Natural killer cell (primary cell): Measurements from ENCODE around the gene METRNL. TPM values are rescaled to one million over a fixed set of nuclear protein-coding genes. Genes with fewer than 3 reads are reported as not detected.

Source experiments
- ATAC-seq, 3 donors: fragments of 150-1000 bp in 2 of 3; fragments of 200-7000 bp in 1 of 3; cut with Tn5 transposase; 1 replicate in 1 of 3; 2 replicates in 2 of 3; pipeline ENCODE4 v1.10.0; 2021; ENCODE audit warnings: mild to moderate bottlenecking in 2 of 3, moderate library complexity in 2 of 3
- DNase-seq, 2 donors: peaks; one replicate each; pipeline versions ENCODE4 v3.0.0 to v3.0.0-alpha.2; 2013 to 2021; ENCODE audit warnings: mixed read lengths in 1 of 2
- H3K27ac ChIP-seq: one replicate; pipeline ENCODE4 v1.5.1; 2013; ENCODE audit warnings: mild to moderate bottlenecking, low read length
- H3K27me3 ChIP-seq: one replicate; pipeline ENCODE4 v1.6.1; 2013; ENCODE audit warnings: low read length; ENCODE audit not compliant: control insufficient read depth, insufficient read depth
- H3K36me3 ChIP-seq: one replicate; pipeline ENCODE4 v1.6.1; 2013; ENCODE audit warnings: low read length; ENCODE audit not compliant: control insufficient read depth, insufficient read depth
- H3K4me1 ChIP-seq: one replicate; pipeline ENCODE4 v1.6.1; 2013; ENCODE audit warnings: low read length; ENCODE audit not compliant: control insufficient read depth, insufficient read depth
- H3K4me3 ChIP-seq: one replicate; pipeline ENCODE4 v1.5.1; 2013; ENCODE audit warnings: low read length
- H3K9me3 ChIP-seq: one replicate; pipeline ENCODE4 v1.6.1; 2013; ENCODE audit warnings: low read length; ENCODE audit not compliant: control insufficient read depth, insufficient read depth
- H3K27ac Mint-ChIP-seq, 2 donors: one replicate each; pipeline ENCODE4 v1.8.0; 2022; ENCODE audit warnings: mild to moderate bottlenecking in 2 of 2, mixed read lengths in 2 of 2, moderate library complexity in 1 of 2
- H3K27me3 Mint-ChIP-seq, 2 donors: one replicate each; pipeline ENCODE4 v1.8.0; 2022; ENCODE audit warnings: low read depth in 2 of 2, mixed read lengths in 2 of 2
- H3K36me3 Mint-ChIP-seq: one replicate; pipeline ENCODE4 v1.8.0; 2022; ENCODE audit warnings: mixed read lengths
- H3K4me1 Mint-ChIP-seq, 2 donors: one replicate each; pipeline ENCODE4 v1.8.0; 2022; ENCODE audit warnings: mixed read lengths in 2 of 2
- H3K4me3 Mint-ChIP-seq: one replicate; pipeline ENCODE4 v1.8.0; 2022; ENCODE audit warnings: mild to moderate bottlenecking, moderate library complexity, mixed read lengths
- H3K9me3 Mint-ChIP-seq, 2 donors: one replicate each; pipeline ENCODE4 v1.8.0; 2022; ENCODE audit warnings: mixed read lengths in 2 of 2
- CTCF ChIP-seq: fragments of 200-600 bp; IDR thresholded peaks from one replicate; pipeline ENCODE4 v1.8.0; 2022; ENCODE audit warnings: antibody characterized with exemption
- WGBS: methylation state at CpG from one replicate; pipeline ENCODE4 v1.1.7; 2013; ENCODE audit warnings: missing lambda C conversion rate; ENCODE audit not compliant: insufficient coverage; 5-methylcytosine and 5-hydroxymethylcytosine counted together
- intact Hi-C: fragments of 100-400 bp; cut with micrococcal nuclease; formaldehyde crosslinking; loops from one replicate; pipeline ENCODE4 v1.14.2; 2022
- total RNA-seq, 4 donors: library from RNA; stranded (reverse); fragments of 120-200 nt in 1 of 4; gene quantifications; one replicate each; pipeline versions ENCODE4 v1.2.3 to v1.2.4, GENCODE V29; 2013 to 2022

METRNL gene
- total RNA-seq, 3 donors from 2014 or later (not counting 1 experiment from before 2014, with no cell fraction given): 227 to 390 (median 325) TPM

GRCh38 chr17:83100853-83101391 is 21.5 kb downstream of the METRNL start:
- Mint-ChIP-seq H3K4me3 (peak overlapping the region; percentile 72), H3K9me3 (no peaks in the 10 kb centered on the region), H3K4me1 (peaks cover 8 to 43% of the 10 kb centered on the region in 2 donors), H3K36me3 (no peaks in the 10 kb centered on the region), H3K27me3 (no peaks in the 10 kb centered on the region), H3K27ac (peak overlapping the region; percentile 72 to 78)
- H3K4me3 ChIP-seq: no peak overlapping the region
- peaks cover 48% of the 10 kb centered on the region for H3K4me1 ChIP-seq
- H3K36me3 ChIP-seq: peaks cover 9% of the 10 kb centered on the region
- H3K9me3 ChIP-seq: no peaks in the 10 kb centered on the region
- TF ChIP-seq CTCF: no peak
- peaks cover 17% of the 10 kb centered on the region for H3K27me3 ChIP-seq
- no peak overlapping the region for H3K27ac ChIP-seq
- ATAC-seq: peak in 2 of 3 donors; percentile 14 to 18
- WGBS: 19% methylated on average over 22 of the region's 22 CpGs
- intact Hi-C loops: loop anchor here (2.0 kb wide), 1 partner anchor 16 kb away; no protein-coding TSS in a partner anchor
- peak in 1 of 2 donors; percentile 36 for DNase-seq

- no peak overlapping the region for H3K4me3 ChIP-seq
- H3K36me3 ChIP-seq: no peaks in the 10 kb centered on the region
- H3K27me3 ChIP-seq: peaks cover 17% of the 10 kb centered on the region
- no peaks in the 10 kb centered on the region for H3K27me3 Mint-ChIP-seq
- DNase-seq (no peak), ATAC-seq (no peak)
- peaks cover 48% of the 10 kb centered on the region for H3K4me1 ChIP-seq
- 91% methylated on average over 22 of the region's 22 CpGs for WGBS
- intact Hi-C loops: loop anchor here (2.0 kb wide), 1 partner anchor 17 kb away; no protein-coding TSS in a partner anchor
- no peaks in the 10 kb centered on the region for H3K36me3 Mint-ChIP-seq
- peaks cover 11 to 44% of the 10 kb centered on the region in 2 donors for H3K4me1 Mint-ChIP-seq
- peak overlapping the region; percentile 72 for H3K4me3 Mint-ChIP-seq
- TF ChIP-seq CTCF: no peak
- H3K9me3 ChIP-seq: no peaks in the 10 kb centered on the region
- no peak overlapping the region for H3K27ac ChIP-seq
- H3K27ac Mint-ChIP-seq: peak overlapping the region; percentile 72 to 78
- no peaks in the 10 kb centered on the region for H3K9me3 Mint-ChIP-seq
Measured at GRCh38 chr17:83101805-83102480, 22.5 kb downstream of the METRNL start.

- Mint-ChIP-seq H3K4me1 (peaks cover 12 to 47% of the 10 kb centered on the region in 2 donors), H3K9me3 (no peaks in the 10 kb centered on the region), H3K27me3 (peaks cover 0 to 7% of the 10 kb centered on the region in 2 donors), H3K36me3 (no peaks in the 10 kb centered on the region), H3K4me3 (peak overlapping the region; percentile 65), H3K27ac (peak overlapping the region in 1 of 2 donors; percentile 57)
- Histone ChIP-seq H3K9me3 (no peaks in the 10 kb centered on the region), H3K27ac (no peak overlapping the region), H3K36me3 (no peaks in the 10 kb centered on the region), H3K4me3 (no peak overlapping the region), H3K27me3 (peaks cover 17% of the 10 kb centered on the region), H3K4me1 (peaks cover 59% of the 10 kb centered on the region)
- TF ChIP-seq CTCF: no peak
- ATAC-seq: no peak
- WGBS: 86% methylated on average over 48 of the region's 60 CpGs
- intact Hi-C loops: no loop called here
- DNase-seq: peak in 1 of 2 donors; percentile 78
Measured at GRCh38 chr17:83103200-83103942, 24.0 kb downstream of the METRNL start.
